ENCODE results near the gene CBARP.
A peak's percentile ranks its signal among the peaks of the same experiment; 100 is the strongest.

Gene CBARP

GRCh38 chr19:1277061-1277460, 39.3 kb upstream of the CBARP start:
- intact Hi-C loops (cut with DNase I): loop anchor here (5.0 kb wide), 1 partner anchor 85 kb away; no protein-coding TSS in a partner anchor

GRCh38 chr19:1276628-1277022, 38.8 kb upstream of the CBARP start:
- intact Hi-C loops (cut with DNase I): loop anchor here (5.0 kb wide), 1 partner anchor 86 kb away; no protein-coding TSS in a partner anchor
- no peak for DNase-seq

More at GRCh38 chr19:1277061-1277460, 39.3 kb upstream of the CBARP start:
- DNase-seq: no peak

- intact Hi-C loops (cut with DNase I): loop anchor here (5.0 kb wide), 1 partner anchor 86 kb away; no protein-coding TSS in a partner anchor
- DNase-seq: peak in 2 of 42 donors; percentile 24 to 42
Measured at GRCh38 chr19:1275976-1276627, 38.3 kb upstream of the CBARP start.

- peak; percentile 92 to 100 (median 97) for DNase-seq
- intact Hi-C loops (cut with DNase I): loop anchor here (5.0 kb wide), 1 partner anchor 87 kb away; no protein-coding TSS in a partner anchor
Measured at GRCh38 chr19:1275260-1275975, 37.6 kb upstream of the CBARP start, which contains the start of gene FAM174C. Gene FAM174C, plus strand, starts transcription at chr19:1275530. Its CDS starts 20 bp downstream, at chr19:1275550.

GRCh38 chr19:1274852-1275259, 37.1 kb upstream of the CBARP start:
- DNase-seq: no peak
- intact Hi-C loops (cut with DNase I): loop anchor here (5.0 kb wide), 1 partner anchor 87 kb away; no protein-coding TSS in a partner anchor

GRCh38 chr19:1274081-1274851, 36.5 kb upstream of the CBARP start:
- intact Hi-C loops (cut with DNase I): no loop called here
- DNase-seq: no peak

- no peak for DNase-seq
- intact Hi-C loops (cut with DNase I): no loop called here
Measured at GRCh38 chr19:1273263-1274041, 35.6 kb upstream of the CBARP start.

GRCh38 chr19:1272423-1273262, 34.8 kb upstream of the CBARP start:
- peak in 6 of 42 donors; percentile 34 to 70 (median 54) for DNase-seq
- intact Hi-C loops (cut with DNase I): no loop called here

- DNase-seq: no peak
- intact Hi-C loops (cut with DNase I): no loop called here
Measured at GRCh38 chr19:1271528-1272422, 34.0 kb upstream of the CBARP start.

- intact Hi-C loops (cut with DNase I): no loop called here
- DNase-seq: no peak
Measured at GRCh38 chr19:1270854-1271527, 33.2 kb upstream of the CBARP start.

- intact Hi-C loops (cut with DNase I): no loop called here
- no peak for DNase-seq
Measured at GRCh38 chr19:1270213-1270853, 32.5 kb upstream of the CBARP start.

- intact Hi-C loops (cut with DNase I): no loop called here
- DNase-seq: peak; percentile 62 to 92 (median 82)
Measured at GRCh38 chr19:1269478-1270212, 31.8 kb upstream of the CBARP start.

GRCh38 chr19:1269065-1269477, 31.3 kb upstream of the CBARP start, which contains the start of gene CIRBP:
Gene CIRBP, plus strand, starts transcription at chr19:1269332. Its CDS starts 1,602 bp downstream, at chr19:1270934.
- intact Hi-C loops (cut with DNase I): no loop called here
- DNase-seq: peak; percentile 99 to 100 (median 100)

- DNase-seq: peak in 3 of 42 donors; percentile 12 to 58 (median 21)
- intact Hi-C loops (cut with DNase I): no loop called here
Measured at GRCh38 chr19:1268226-1269064, 30.6 kb upstream of the CBARP start.

Measured in head of caudate nucleus (tissue), 42 donors.